H1 (cell line): ENCODE measurements around the gene POLN. TPM values are rescaled to one million over a fixed set of nuclear protein-coding genes. Genes with fewer than 3 reads are reported as not detected.
A peak's percentile ranks its signal among the peaks of the same experiment; 100 is the strongest.

ENCODE experiments used
- SIRT6 ChIP-seq: IDR thresholded peaks from one replicate; pipeline ENCODE4 v1.7.1; 2012; ENCODE audit warnings: low read length, inconsistent platforms
- TEAD4 ChIP-seq: IDR thresholded peaks from 2 replicates; pipeline ENCODE4 v1.6.1; 2012; ENCODE audit warnings: low read depth, low read length, inconsistent platforms, mixed read lengths
- YY1 ChIP-seq: IDR thresholded peaks from 2 replicates; pipeline ENCODE4 v1.6.1; 2011; ENCODE audit warnings: low read depth, mild to moderate bottlenecking, low read length
- polyA plus RNA-seq, 7 experiments: library from polyadenylated mRNA; depleted of rRNA in 3 of 7; stranded (reverse) in 5 of 7; unstranded in 2 of 7; fragments of >200 nt in 5 of 7; fragments of 200-250 nt in 2 of 7; gene quantifications; 1 replicate in 5 of 7; 2 replicates in 1 of 7; 4 replicates in 1 of 7; pipeline versions ENCODE4 v1.2.1 to v1.2.3, GENCODE V29; 2011 to 2013; ENCODE audit warnings: missing spikeins in 2 of 7, mixed read lengths in 2 of 7
- total RNA-seq: library from RNA; stranded (reverse); fragmentation: NEBNext Ultra II Directional; extraction: Animal tissue kit (Norgen Biotek cat#: 25700); gene quantifications from 2 replicates; pipeline ENCODE4 v1.2.1, GENCODE V29; 2021
- TF ChIP-seq, protein P1 (sequence below), 3 experiments: IDR thresholded peaks; 1 replicate in 2 of 3; 2 replicates in 1 of 3; pipeline versions ENCODE4 v1.5.1 to v1.6.1; 2011; ENCODE audit warnings: low read length in 3 of 3, mild to moderate bottlenecking in 3 of 3, inconsistent platforms in 2 of 3, low read depth in 1 of 3, moderate library complexity in 1 of 3; ENCODE audit not compliant: insufficient read depth in 1 of 3; ENCODE audit errors: control extremely low read depth in 1 of 3

Gene POLN
- total and polyA plus RNA-seq, 2 of the 8 experiments (the other 6 are each of a cell fraction or from before 2014, with no cell fraction given), result 0.98 to 1.5 TPM

DNA sequence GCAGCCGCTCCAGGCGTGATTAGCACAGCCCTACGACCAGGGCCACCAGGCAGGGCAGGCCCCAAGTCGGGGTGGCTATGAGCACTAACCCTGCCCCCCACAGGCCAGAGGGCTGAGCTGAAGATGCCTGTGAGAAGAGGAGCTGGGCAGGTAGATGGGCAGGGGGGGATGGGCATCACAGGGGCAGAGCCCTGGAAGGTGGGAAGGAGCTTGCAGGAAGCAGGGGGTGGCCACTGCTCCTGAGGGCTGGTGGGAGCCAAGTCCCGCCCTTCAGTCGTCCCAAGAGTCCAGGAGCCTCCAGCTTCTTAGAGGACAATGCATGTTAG is 27.2 kb upstream of the POLN start (continued):
- TF ChIP-seq, protein P1, sequence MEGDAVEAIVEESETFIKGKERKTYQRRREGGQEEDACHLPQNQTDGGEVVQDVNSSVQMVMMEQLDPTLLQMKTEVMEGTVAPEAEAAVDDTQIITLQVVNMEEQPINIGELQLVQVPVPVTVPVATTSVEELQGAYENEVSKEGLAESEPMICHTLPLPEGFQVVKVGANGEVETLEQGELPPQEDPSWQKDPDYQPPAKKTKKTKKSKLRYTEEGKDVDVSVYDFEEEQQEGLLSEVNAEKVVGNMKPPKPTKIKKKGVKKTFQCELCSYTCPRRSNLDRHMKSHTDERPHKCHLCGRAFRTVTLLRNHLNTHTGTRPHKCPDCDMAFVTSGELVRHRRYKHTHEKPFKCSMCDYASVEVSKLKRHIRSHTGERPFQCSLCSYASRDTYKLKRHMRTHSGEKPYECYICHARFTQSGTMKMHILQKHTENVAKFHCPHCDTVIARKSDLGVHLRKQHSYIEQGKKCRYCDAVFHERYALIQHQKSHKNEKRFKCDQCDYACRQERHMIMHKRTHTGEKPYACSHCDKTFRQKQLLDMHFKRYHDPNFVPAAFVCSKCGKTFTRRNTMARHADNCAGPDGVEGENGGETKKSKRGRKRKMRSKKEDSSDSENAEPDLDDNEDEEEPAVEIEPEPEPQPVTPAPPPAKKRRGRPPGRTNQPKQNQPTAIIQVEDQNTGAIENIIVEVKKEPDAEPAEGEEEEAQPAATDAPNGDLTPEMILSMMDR (IDR thresholded peaks at IDR 0.05; ENCODE audit: control extremely low read depth in 1 of 3, insufficient read depth in 1 of 3, low read depth in 1 of 3, low read length in 3 of 3), result peak in 1 of 3 experiments; percentile 17; a peak in 1 of 4 replicates
- no peak for TF ChIP-seq YY1
- no peak for TF ChIP-seq SIRT6
- TF ChIP-seq TEAD4, result no peak
